Fibroblast of the aortic adventitia (primary cell): Measurements from ENCODE around the gene TAF4B. TPM values are rescaled to one million over a fixed set of nuclear protein-coding genes. Genes with fewer than 3 reads are reported as not detected.

Experiments
- DNase-seq: peaks from one replicate; pipeline ENCODE4 v3.0.0-alpha.2; 2010; ENCODE audit warnings: low read depth
- H3K4me3 ChIP-seq: 2 replicates; pipeline ENCODE4 v1.5.1; 2011; ENCODE audit warnings: low read depth, mild to moderate bottlenecking, control low read depth, low read length, moderate library complexity
- total RNA-seq: library from RNA; depleted of rRNA; stranded (reverse); fragments of >200 nt; gene quantifications from 2 replicates; pipeline ENCODE4 v1.2.3, GENCODE V29; 2012; ENCODE audit warnings: low replicate concordance
- TF ChIP-seq, protein P1 (sequence below): IDR thresholded peaks from 2 replicates; pipeline ENCODE4 v1.5.1; 2011; ENCODE audit warnings: mild to moderate bottlenecking, low read length, control low read depth, inconsistent platforms; ENCODE audit not compliant: insufficient read depth

Gene TAF4B
- total RNA-seq, 1 donor: 3.6 TPM

DNA sequence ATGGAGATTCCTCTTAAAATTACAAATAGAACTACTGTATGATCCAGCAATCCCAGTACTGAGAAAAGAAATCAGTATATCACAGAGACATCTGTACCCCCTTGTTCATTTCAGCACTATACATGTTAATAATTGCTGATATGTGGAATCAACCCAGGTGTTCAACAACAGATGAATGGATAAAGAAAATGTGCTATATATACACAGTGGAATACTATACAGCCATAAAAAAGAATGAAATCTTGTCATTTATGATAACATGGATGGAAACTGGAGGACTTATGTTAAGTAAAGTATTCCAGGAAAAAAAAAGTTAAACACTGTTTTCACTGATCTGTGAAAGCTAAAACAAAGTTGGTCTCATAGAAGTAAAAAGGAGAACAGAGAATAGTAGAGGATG is 124.7 kb downstream of the TAF4B start:
- H3K4me3 ChIP-seq: no peak overlapping the region
- TF ChIP-seq, protein P1, sequence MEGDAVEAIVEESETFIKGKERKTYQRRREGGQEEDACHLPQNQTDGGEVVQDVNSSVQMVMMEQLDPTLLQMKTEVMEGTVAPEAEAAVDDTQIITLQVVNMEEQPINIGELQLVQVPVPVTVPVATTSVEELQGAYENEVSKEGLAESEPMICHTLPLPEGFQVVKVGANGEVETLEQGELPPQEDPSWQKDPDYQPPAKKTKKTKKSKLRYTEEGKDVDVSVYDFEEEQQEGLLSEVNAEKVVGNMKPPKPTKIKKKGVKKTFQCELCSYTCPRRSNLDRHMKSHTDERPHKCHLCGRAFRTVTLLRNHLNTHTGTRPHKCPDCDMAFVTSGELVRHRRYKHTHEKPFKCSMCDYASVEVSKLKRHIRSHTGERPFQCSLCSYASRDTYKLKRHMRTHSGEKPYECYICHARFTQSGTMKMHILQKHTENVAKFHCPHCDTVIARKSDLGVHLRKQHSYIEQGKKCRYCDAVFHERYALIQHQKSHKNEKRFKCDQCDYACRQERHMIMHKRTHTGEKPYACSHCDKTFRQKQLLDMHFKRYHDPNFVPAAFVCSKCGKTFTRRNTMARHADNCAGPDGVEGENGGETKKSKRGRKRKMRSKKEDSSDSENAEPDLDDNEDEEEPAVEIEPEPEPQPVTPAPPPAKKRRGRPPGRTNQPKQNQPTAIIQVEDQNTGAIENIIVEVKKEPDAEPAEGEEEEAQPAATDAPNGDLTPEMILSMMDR: no peak
- no peak for DNase-seq

DNA sequence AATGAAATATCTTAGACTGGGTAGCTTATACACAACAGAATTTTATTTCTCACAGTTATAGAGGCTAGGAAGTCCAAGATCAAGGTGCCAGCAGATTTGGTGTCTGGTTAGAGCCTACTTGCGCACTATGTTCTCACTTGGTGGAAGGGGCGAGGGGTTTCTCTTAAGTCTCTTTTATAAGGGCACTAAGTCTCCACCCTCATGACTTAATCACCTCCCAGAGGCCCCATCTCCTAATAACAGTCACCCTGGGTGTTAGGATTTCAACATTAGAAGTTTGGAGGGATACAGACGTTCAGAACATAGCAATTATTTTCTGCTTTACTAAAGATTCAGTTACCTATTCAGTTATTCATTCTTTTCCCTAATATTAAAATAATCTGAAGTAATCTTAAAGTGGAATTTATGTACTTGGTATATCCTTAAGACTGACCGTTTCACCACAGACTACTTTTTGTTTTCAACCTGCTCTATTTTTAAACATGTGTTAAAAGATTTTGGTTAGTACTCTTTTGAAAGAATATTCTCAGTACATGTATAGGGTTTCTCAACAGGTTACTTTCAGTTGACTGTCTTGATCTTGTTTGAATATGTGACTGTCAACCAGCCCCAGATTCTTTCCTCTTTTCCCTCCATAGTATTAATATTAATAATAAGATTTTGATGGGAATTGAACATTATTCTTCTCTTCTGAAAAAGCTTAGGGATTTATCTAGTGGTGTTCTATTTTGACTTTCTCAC is 130.0 kb downstream of the TAF4B start:
- H3K4me3 ChIP-seq: no peak overlapping the region
- TF ChIP-seq, protein P1: no peak
- no peak for DNase-seq

DNA sequence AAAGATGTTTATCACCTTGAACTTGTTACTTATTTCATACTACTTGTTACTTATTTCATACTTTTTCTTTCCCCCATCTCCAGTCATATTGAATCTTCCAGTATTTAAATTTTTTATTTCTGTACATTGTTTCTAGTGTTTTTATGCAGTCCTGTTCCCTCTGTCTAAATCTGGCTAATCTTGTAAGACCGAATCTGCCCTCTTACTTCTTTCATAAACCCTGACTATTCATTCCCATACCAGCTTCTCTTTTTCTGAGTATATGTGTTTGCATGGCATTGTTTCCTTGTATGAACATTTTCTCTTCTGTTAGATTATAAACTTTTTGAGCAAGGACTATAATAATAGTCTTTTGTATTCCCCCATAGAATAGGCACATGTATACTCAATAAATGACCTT is 131.7 kb downstream of the TAF4B start:
- DNase-seq: no peak
- TF ChIP-seq, protein P1: no peak
- H3K4me3 ChIP-seq: no peak overlapping the region

DNA sequence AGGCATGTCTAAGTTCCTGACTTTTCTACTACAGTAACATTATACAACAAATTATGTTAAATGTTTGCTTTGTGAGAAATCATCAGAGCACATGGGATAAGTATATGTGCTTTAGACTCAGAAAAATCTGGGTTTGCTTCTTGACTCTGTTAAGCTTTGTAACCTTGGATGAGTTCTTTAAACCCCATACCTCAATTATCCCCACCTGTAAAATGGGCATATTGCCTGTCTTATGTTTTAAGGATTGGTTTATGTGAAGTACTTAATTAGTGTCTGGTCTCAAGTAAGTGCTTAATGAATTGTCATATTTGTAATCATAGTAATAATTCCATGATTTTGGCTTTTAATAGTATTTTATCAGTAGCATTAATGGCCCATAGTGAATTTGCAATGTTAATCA is 135.8 kb downstream of the TAF4B start:
- TF ChIP-seq, protein P1: no peak
- H3K4me3 ChIP-seq: no peak overlapping the region
- DNase-seq: no peak

DNA sequence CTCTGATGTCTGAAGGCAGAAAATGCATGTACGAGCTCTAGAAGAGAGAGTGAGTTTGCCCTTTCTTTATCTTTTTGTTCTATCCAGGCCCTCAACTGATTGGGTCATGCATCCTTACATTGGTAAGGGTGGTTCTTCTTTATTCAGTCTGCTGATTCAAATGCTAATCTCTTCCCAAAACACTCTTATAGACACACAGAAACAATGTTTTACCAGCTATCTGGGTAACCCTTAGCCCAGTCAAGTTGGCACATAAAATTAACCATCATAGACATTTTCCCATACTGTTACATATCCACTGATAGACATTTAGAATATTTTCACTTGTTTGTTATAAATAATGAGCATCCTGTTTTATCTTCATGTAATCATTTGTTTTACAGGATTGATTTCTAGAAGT is 141.2 kb downstream of the TAF4B start:
- DNase-seq: no peak
- TF ChIP-seq, protein P1: no peak
- no peak overlapping the region for H3K4me3 ChIP-seq

DNA sequence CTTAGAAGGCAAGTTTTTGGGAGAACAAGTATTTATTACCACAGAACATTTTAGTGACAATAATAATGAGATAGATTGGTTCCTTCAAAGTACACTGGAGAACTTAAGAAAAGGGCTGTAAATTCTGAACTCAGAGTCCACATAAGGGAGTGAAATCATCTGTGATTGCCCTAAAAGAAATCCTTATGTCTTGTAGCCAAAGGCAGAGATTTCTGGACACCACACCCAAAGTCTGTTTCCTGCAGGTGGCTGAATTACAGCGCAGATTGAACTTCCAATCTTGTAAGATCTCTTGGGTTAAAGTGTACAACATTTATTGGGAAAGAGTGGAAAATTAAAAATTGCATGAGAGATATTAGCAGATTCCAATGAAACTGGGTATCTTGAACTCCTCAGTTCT is 143.8 kb downstream of the TAF4B start:
- DNase-seq: no peak
- H3K4me3 ChIP-seq: no peak overlapping the region
- TF ChIP-seq, protein P1: no peak

DNA sequence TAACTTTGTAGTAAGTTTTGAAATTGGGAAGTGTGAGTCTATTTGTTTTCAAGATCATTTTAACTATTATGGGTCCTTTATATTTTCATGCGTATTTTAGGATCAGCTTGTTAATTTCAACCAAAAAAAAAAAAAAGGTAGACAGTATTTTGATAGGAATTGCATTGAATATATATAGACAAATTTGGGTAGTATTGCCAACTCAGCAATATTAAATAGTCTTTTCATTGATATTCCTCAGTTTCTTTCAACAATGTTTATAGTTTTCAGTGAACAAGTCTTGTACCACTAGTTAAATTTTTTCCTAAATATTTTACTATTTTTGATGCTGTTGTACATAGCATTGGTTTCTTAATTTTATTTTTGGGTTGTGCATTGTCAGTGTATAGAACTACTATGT is 149.9 kb downstream of the TAF4B start:
- H3K4me3 ChIP-seq: no peak overlapping the region
- DNase-seq: no peak
- TF ChIP-seq, protein P1: no peak
